Fibroblast of skin of right biceps (primary cell): ENCODE measurements around the gene SPATS2.
"Not testable (repeated sequence)": the region's sequence is repeated elsewhere in the genome, so short reads cannot be mapped to it uniquely, and the experiment has no call there.

Experiments used
- DNase-seq: peaks from one replicate; pipeline ENCODE4 v3.0.0-alpha.2; 2013

SPATS2 gene

DNA sequence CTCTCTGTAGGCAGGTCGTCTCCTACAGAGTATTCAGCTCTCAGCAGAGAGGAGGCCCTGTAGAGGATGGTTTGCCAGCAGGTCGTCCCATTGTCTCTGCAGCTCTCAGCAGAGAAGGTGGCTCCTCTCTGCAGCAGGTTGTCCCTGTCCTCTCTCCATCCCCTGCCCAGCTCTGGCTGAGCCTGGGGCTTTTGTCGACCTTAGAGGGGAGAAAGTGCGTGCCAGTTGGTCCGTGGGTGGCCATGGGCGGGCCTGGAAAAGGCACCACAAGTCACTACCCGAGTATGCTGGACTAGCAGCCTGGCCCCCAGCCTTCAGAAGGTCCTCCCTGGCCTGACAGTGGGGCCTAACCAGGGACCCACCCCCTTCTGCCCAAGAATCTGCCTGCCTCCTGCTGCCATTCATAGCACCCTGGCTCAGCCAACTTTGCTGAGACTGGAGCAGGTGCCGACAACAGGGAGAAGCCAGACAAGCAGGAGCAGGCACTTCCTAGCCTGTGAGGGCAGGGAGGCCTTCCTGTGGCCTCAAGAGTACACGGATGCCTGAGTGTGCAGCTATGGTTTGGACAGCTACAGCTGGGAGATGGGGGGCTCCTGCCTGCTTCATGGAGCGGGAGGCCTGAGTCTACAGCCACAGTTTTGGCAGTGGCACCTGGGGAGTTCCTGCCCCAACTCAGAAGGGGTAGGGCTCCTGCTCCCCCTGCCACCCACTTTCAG, 111.8 kb downstream of the SPATS2 start:
- DNase-seq, result no peak

DNA sequence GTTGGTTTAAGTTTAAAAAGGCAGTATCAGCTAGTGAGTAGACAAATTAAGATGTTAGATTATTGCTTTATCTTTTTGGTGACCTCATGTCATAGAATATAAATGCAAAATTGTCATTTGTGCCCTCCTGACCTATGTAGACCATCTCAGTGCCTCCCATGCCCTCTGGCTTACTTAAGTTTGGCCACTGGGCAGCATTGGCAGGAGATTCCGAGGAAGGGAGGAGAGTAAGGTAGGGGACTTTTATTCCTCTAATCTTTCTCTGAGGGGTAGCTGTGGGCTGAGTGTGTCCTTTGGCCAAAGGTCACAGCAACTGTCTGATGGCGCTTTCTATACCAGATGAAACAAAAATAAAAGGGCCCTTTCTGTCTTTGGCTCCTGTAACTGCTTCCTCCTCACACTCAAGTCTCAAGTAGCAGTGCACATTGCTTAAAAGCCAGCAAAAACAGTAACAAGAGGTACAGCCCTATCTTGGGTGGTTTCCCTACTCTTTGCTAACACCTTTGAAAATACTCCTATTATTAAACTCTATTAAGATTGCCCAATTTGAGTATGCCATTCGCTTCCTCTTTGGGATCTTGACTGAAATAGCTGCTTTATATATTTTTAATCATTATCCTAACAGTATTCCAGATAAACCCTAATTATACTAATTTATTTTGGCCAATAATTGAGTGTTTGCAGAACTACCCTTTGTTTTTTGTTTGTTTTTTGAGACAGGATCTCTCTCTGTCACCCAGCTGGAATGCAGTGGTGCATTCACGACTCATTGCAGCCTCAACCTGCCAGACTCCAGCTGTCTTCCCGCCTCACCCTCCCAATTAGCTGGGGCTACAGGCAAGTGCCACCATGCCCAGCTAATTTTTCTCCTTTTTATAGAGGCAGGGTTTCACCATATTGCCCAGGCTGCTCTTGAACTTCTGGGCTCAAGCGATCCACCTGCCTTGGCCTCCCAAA, 115.1 kb downstream of the SPATS2 start:
- DNase-seq, result peak; percentile 22

DNA sequence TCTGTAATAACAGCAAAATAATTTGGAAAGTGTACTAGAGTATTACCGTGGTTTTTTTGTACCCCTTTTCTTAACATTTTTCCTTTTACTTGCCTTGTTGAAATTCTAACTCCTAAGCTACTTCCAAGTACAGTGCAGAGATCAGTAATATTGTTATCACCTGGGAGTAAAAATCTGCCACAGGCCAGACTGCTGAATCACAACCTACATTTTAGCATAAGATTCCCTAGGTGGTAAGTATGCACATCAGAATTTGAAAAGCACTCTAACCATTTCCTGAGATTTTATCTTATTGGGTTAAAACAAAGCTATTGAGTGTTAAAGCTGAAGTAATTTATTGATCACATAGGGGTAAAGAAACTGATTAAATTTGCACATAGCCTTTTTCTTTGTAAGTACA, 116.4 kb downstream of the SPATS2 start:
- DNase-seq, result peak; percentile 17

DNA sequence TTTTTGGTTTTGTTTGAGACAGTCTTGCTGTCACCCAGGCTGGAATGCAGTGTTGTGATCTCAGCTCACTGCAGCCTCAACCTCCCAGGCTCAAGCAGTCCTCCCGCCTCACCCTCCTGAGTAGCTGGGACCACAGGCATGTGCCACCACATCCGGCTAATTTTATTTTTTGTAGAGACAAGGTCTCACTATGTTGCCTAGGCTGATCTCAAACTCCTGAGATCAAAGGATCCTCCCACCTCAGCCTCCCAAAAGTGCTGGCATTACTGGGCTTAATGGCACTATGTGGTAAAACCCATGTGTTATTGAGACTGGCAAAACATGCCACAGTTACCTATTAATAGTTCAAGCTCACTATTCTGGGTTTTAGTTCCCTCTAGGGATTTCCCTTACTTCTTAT, 120.3 kb downstream of the SPATS2 start:
- no peak for DNase-seq

DNA sequence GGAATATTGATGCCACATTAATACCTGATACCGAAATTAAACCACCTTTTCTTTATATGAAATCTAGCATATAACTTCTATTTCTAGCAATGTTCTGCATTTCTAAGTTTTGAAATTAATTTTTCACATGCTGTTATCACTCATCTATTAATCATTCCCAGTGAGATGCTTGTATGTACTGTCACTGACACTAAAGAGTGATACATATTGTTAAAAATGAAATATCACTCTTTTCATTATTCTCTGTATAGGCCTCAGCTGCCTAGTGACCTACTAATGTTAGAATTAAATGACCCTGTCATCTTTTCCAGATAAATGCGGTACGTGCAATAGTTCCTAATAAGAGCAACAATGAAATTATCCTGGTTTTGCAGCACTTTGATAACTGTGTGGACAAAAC, 121.9 kb downstream of the SPATS2 start:
- no peak for DNase-seq

DNA sequence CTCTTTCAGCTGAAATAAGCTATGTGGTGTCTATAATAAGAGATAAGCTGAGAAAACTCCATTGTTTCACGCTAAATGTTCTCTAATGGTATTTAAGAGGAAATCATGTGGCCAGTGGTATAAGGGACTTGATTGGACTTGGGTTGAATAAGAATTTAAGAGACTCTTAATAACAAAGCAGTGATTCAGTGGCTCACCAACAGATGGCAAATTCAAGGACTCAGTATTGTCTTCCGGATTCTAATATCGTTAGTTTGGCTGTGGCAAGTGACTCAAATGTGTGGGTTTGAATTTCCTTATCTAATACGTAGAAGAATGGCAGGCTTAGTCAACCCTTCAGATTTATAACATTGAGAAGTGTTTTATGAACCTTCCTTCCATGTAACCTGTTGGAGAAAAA, 122.5 kb downstream of the SPATS2 start:
- DNase-seq, result peak; percentile 58

DNA sequence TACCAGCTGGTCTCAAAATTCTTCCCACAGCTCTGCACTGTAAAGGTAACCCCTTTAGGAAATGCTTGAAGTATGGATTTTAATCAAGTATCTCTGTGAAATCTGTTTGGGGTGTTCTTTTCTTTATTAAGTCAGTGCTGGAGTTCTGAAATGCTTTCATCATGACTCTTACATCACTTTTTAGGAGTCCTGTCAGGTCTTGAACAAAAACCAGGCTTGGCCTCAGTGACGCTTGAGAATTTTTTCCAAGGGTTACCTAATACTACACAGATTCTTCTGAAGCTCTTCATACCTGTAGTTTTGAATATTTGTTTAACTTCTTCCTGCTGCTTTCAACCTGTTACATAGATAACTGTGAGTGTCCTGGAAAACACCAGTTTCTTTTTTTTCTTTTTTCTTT, 124.6 kb downstream of the SPATS2 start:
- no peak for DNase-seq

DNA sequence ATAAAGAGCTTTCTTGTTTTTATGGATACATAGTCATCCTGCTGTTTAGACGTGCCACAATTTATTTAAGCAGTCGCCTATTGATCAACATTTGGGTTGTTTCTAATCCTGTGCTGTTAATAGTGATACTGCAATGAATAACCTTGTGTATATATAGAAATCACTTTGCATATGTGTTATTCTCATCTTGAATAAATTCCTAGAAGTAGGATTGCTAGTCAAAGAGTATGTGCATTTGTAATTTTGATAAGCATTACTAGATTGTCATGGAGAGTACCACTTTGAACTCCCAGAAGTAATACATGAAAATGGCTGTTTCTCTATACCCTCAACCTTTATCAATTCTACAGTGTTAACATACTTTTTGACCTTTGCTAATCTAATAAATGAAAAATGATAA, 126.6 kb downstream of the SPATS2 start:
- DNase-seq, result no peak

DNA sequence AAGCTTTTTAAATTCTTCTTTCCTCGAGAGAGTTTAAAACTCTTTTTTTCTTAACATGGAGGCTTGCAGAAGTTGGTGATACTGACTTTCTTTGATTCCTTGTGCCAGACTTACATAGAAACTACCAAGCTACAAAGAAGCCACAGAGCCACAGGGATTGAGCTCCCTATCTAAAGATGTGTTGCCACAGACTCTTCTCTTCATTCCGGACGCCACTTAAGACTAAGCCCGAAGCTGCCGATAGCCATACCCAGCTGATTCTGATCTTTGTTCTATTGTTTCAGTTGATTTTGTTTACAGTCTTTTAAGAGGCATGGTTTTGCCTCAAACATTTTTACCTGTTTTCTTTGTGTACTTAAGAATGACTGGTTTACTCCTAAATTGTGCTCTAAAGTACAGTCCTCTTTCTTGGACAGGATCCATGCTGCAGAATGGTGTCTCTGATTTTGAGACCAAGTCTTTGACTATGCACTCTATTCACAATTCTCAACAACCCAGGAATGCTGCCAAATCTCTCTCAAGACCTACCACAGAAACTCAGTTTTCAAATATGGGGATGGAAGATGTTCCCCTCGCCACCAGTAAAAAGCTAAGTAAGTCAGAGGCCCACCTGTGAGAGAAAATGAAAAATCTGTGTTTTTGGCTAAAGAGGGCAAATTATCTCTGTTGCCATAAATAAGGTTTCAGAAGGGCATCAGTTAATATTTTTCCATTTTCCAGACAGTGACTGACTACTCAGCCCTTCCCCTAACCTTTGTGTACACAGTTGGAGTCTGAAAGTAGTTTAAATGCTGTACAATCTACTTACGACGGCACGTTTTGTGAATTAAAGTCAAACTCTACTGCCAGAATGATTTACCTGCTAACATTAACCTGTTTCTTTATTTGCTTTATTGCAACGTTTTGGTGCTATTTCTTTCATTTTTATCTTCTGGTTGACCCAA, 129.4 kb downstream of the SPATS2 start:
- no peak for DNase-seq

DNA sequence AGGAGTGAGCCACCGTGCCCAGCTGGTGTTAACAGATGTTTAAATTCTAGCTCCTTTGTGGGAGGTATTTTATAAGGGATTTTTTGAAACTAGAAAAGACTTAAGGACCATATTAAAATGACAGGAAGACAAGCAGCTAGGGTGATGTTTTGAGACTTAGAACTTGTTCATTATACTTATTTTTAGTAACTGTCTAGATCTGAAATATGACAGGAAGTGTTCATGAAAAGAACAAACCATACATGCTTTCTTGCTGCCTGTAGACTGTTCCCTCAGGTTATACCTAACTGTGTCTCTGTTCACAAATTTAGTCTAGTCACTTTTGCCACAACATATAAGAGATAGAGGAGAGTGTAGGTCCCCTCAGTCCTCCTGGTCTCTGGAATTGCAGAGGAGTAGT, 134.6 kb downstream of the SPATS2 start:
- no peak for DNase-seq

DNA sequence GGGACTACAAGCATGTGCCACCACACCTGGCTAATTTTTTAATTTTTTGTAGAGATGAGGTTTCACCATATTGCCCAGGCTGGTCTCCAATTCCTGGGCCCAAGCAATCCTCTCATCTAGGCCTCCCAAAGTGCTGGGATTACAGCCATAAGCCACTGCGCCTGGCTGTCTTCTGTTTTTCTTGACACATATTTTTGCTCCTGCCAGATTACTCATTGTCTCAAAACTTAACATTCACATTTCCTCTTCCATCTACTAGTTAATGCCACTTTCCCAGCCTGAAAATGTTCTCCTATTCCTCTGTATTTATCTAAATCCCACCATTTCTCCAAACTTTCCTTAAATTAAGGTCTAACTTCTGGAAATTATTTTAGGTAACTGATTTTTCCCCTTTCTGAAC, 135.3 kb downstream of the SPATS2 start:
- DNase-seq, result peak; percentile 36

DNA sequence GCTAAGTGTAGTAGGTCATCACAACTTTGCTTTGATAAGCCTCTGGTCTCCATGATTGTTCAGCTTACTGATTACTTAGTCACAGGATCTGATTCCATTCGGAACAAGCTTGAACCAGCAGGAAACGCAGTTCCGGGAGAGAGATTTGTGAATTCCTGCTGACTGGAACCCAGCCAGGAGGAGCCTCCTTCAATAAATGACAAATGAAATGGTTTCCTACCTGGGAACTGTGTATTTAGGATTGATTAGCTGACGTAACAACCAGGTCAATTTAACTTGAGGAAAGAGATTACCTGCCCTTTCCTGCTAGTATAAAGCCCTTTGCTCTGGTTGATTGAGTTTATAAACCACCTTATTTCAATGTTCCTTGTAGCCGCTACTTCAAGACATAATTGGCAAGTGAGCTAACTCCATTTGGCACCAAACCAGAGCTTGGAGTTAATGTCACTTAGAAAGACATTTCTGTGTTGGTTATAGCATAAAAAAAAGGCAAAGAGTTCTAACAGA, 136.5 kb downstream of the SPATS2 start:
- peak; percentile 75 for DNase-seq

DNA sequence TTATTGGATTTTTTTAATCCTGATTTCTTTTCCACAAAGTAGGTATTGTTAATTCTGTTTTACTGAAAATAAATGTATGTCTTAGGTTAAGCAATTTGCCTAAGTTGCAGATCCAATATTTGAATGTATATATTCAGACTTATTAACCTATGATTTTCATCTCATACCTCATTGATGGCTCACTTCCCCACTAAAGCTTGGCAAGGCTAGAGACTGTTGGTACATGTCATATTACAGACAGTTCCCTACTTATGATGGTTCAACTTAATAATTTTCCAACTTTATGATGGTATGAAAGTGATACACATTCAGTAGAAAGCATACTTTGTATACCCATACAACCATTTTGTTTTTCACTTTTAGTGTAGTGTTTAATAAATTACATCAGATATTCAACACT, 138.4 kb downstream of the SPATS2 start:
- DNase-seq, result peak; percentile 67

DNA sequence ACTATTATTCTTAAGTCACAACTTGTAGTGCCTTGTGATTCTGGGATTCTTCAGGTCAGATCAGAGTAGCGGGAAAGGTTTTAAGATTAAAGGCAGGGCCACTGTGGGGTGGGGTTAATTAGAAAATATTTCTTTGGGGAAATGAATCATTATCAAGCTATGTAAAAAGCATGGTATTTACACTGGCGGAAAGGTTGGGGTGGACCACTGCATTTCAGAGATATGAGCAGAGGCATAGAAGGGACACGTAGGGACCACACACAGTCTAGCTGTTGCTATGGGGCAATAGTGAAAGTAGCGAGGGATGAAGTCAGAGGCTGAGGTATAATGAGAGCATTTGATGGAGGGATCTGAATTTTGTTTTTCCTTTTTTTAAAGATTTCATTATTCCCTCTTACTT, 139.9 kb downstream of the SPATS2 start:
- peak; percentile 96 for DNase-seq

DNA sequence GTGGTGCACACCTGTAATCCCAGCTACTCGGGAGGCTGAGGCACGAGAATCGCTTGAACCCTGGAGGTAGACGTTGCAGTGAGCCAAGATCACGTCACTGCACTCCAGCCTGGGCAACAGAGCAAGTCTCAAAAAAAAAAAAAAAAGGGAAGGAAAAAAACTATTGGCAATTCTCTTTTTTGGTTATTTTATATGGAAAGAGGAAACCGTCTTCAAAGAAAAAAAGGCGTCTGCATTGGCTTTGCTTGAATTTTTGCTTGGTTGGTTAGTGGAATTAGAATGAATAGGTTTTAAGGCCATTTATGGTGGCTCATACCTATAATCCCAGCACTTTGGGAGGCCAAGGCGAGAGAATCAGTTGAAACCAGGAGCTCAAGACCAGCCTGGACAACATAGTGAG, 142.4 kb downstream of the SPATS2 start:
- DNase-seq, result not testable (repeated sequence)

DNA sequence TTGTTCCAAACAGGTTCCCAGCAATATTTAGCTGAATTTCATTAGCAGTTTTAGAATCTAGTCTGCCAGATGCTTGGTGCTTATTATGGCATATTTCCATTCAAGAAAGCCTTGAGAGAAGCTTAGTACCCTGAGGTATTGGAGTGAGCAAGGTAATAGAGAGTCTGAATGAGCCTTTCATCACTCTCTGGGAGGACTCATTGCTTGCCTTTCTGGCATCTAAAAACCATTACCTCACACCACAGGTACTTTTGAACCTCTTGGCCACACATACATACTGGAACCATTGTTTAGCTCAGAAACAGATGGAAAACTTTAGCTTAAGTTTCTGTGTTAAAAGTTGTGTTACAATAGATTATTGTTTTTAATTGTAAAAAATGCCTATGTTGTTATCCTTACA, 144.1 kb downstream of the SPATS2 start:
- no peak for DNase-seq

DNA sequence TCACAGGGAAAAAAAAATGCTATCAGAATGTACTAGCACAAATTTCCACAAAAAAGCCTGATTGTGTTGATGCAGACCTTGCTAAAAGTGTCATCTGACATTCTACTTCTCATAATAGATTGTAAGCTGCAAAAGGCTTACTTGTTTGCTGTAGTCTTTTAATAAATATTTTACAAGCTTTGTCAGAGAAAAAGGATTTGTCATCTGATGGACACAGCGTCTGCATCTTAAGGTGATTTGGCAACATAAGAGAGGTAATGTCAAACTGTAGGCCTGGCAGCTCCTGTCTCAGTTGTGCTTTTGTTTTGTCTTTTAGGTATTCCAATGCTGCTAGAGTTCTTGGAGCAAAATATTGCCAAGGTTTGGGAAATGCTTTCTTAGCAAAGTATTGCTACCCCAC, 145.3 kb downstream of the SPATS2 start:
- no peak for DNase-seq

DNA sequence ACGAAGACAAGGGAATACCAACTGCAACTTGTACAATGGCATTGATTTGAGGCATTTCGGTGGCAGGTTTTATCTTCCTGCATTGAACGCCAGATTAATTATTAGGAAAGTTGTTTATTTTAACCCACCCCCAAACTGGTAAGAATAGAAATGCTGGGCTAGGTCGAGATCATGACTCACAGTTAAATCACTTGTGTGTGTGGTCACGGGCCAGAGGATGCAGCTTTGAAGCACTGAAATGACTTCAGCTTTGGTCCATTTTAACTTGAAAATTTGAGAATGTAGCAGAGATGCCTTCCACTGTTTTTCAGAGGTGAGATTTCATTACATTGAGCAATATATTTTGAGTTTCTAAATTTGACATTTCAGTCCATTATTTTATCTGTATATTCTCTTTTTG, 148.0 kb downstream of the SPATS2 start:
- peak; percentile 84 for DNase-seq

DNA sequence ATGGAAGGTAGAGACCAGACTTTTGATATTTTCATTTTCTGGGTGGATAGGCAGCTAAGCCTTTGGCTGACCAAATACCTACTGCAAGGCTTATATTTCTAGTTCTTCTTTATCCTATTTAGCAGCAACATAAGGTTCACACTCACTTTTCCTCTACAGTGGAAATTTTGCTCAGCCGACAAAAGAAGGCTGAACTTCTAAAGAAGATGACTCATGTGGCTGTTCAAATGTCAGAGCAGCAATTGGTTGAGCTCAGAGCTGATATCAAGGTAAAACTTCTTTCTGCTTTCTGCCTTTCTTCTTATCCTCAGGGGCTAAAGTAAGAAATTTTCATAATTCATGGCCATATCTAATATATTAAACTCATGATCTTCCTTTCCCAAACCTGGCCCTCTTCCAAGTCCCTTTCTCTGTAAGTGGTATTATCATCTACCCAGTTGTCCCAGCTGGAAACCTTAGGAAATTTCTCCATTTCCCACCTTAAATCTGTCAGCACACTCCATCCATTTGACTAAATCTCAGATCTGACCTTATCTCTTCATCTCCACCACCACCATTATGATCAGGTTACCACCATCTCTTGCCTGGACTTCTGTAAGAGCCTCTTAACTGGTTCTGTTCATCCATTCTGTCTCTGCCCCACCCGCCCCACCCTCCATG, 151.8 kb downstream of the SPATS2 start:
- DNase-seq, result peak; percentile 29

DNA sequence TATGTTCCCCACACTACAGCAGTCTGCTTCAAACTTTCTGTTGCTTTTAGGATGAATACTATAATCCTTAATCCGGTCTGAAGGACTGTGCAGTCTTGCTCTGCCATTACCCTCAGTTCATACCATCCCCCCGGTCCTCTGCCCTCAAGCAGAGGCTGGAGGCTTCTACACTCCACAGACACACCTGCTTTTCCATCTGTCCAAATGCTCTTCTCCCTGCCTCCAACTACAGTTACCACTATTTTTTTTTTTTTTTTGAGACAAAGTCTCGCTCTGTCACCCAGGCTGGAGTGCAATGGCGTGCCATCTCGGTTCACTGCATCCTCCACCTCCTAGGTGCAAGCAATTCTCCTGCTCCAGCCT, 152.3 kb downstream of the SPATS2 start:
- DNase-seq, result no peak

DNA sequence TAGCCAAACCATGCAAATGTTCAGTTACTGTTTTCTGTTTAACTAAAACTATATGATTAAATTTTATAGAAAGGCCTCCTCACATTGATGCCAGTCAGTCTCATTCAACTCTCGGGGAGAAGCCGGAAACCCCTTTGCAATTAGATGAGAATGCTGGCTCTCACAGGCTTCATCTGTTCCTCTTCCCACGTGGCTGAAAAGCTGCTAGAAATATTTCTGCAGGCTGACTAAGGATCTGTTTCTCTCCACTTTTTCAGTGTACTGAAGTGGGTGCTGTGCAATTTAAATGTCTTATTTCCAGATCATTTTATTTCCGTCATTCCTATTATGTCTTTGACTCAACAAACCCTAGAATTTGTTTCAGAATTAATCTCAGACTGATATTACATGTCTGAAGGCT, 154.1 kb downstream of the SPATS2 start:
- DNase-seq, result no peak

DNA sequence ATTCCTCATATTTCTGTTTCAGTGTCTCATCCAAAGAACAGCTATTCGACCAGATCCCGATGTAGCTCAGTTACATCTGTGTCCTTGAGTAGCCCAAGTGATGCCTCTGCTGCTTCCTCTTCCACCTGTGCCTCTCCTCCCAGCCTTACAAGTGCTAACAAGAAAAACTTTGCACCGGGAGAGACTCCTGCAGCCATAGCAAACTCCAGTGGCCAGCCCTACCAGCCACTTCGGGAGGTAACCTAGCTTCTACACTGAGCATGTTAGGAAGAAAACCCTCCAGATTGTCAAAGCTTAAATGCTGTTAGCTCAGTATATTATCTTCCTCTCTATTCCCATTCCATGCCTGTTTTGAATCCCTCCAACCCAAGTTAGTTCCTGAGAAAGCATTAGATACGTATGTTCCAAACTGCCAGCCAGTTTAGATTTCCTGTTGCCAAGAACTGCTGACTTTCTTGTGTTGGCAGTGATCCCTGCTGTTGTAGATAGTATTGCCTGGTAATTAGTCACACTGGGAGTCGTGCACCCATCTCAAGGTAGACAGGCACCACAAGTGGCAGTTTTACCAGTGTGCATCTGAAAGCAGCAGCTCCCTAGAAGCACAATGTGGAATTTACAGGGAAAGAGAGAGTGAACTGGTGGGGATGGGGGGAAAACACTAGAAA, 157.5 kb downstream of the SPATS2 start:
- DNase-seq, result no peak
